ENCODE measurements around the gene C19orf67. TPM values are rescaled to one million over a fixed set of nuclear protein-coding genes. Genes with fewer than 3 reads are reported as not detected.

The C19orf67 gene
- 0.27 TPM in 1 of 2 replicates, not detected in the other for total RNA-seq (ENCODE audit: low replicate concordance)

DNA sequence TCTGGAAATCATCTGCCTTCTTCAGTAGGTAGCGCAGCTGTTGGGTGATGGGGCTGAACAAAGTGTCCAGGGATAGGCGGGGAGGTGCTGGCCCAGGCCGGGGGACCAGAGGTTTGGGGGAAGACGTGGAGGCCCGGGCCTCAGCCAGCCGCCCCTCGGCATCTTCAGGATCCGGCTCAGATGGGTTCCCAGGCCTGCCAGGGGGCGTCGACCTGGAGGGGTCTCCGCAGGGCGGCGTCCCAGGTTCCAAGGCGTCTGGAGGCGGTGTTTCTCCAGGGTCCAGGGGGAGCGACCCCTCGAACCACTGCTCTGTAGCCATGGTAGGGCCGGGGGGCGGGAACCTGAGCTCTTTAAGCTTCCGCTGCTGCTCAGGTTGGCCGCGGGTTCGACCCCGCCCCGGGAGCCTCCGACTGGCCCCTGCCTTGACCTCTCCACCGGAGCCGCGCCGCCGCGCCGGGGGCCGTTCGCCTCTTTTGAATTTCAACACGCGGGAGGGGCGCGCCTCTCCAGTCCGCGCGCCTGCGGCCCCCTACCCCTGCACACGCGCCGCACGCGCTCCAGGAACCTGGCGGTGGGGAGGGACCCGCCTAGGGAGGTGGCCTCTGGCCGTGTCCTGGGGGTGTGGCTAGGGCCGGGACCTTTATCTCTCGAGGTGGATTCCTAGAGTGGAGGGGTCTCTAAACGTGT, at the start of gene C19orf67:
Gene C19orf67 (minus strand): TSS at position 475 of the 687 bp plus-strand sequence. CDS start 156 bp downstream, at position 319.
- DNase-seq (ENCODE audit: low read depth) = no peak
- TF ChIP-seq, protein P1, sequence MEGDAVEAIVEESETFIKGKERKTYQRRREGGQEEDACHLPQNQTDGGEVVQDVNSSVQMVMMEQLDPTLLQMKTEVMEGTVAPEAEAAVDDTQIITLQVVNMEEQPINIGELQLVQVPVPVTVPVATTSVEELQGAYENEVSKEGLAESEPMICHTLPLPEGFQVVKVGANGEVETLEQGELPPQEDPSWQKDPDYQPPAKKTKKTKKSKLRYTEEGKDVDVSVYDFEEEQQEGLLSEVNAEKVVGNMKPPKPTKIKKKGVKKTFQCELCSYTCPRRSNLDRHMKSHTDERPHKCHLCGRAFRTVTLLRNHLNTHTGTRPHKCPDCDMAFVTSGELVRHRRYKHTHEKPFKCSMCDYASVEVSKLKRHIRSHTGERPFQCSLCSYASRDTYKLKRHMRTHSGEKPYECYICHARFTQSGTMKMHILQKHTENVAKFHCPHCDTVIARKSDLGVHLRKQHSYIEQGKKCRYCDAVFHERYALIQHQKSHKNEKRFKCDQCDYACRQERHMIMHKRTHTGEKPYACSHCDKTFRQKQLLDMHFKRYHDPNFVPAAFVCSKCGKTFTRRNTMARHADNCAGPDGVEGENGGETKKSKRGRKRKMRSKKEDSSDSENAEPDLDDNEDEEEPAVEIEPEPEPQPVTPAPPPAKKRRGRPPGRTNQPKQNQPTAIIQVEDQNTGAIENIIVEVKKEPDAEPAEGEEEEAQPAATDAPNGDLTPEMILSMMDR (IDR thresholded peaks at IDR 0.05; ENCODE audit: insufficient read depth, low read length) = no peak
- H3K4me3 ChIP-seq (ENCODE audit: low read depth, low read length) = no peak within 1 kb of the TSS

DNA sequence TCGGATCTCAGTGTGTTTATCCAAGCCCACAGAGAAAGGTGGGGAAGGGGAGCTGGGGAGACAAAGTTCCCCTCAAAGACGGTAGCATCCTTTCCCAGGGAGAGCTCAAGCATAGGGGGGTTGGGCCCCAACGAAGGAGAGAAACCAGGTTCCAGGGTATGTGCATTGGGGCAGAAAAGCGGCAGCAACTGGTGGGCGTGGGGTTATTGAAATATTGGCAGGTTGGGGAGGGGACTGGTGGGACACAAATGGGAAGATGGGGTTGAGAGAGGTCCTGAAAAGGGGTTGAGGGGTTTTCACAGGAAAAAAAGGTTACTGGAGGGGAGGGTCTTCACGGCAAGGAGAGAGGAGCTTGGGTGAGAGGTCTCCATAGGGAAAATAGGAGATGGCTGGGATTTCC, 49.8 kb upstream of the C19orf67 start:
- no peak for DNase-seq (ENCODE audit: low read depth)
- peak overlapping the region; percentile 86 for H3K4me3 ChIP-seq (ENCODE audit: low read depth, low read length)
- TF ChIP-seq, protein P1 (IDR thresholded peaks at IDR 0.05; ENCODE audit: insufficient read depth, low read length) = no peak

DNA sequence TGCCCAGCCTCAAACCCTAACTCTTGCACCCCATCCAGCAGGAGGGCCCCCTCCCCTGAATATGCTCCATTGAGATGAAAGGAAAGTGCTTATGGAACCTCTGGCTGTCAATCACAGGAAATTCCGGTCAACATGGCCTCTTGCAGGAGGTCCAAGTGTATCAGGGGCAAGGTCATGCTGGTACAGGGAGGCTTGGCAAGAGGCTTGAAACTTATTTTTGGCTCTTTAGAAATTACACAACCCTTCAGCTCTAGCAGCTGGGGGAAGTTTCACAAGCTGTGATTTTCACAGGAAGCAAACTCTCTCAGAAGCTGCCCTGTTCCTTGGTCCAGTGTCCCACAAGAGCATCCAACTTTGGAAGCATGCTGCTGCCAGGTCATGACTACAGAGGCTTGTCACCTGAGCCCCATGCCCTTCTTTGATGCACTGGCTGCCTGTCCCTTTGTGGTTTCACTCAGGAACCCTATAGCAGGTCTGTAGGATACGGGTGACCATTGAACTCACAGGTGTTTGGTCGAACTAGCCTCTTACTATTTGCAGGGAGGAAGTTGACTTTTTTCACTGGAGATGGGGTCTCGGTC, 42.4 kb upstream of the C19orf67 start:
- DNase-seq (ENCODE audit: low read depth) = no peak
- H3K4me3 ChIP-seq (ENCODE audit: low read depth, low read length) = no peak overlapping the region
- TF ChIP-seq, protein P1 (IDR thresholded peaks at IDR 0.05; ENCODE audit: insufficient read depth, low read length) = no peak

DNA sequence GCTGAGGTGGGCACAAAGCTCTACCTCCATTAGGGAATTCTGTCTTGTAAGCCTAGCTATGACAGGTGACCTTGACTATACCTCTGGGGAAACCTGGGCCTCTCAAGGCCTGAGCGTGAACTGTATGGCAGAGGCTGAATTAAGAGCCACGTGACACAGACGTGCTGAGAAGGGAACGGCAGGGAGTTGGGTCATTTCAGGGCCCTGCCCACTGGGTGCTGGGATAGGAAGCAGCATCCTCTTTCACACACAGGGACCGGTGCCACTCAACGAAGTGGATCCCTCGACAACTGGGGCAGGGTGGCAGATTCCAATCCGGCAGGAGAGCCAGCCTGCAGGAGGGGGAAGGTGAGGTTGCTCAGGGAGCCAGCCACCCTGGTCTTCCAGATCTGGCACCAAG, 41.6 kb upstream of the C19orf67 start:
- DNase-seq (ENCODE audit: low read depth) = no peak
- no peak overlapping the region for H3K4me3 ChIP-seq (ENCODE audit: low read depth, low read length)
- TF ChIP-seq, protein P1 (IDR thresholded peaks at IDR 0.05; ENCODE audit: insufficient read depth, low read length) = no peak

DNA sequence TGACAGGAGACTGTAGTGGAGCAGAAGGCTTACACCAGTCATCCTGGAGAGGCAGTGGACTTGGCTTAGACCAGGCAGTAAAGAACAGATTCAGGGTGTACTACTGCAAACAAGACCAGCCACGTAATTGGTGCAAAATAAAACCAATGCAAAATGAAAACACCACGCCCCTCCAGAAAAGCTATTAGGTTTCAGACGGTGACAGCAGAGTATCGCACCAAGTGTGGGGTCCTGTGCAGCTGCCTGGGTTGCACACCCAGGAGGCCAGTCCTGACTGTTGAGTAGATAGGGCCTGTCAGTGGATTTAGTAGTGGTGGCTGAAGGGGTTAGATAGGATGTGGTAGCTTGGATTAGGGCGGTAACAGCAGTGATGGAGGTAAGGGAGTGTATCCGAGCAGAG, 37.3 kb upstream of the C19orf67 start:
- TF ChIP-seq, protein P1 (IDR thresholded peaks at IDR 0.05; ENCODE audit: insufficient read depth, low read length) = no peak
- DNase-seq (ENCODE audit: low read depth) = no peak
- no peak overlapping the region for H3K4me3 ChIP-seq (ENCODE audit: low read depth, low read length)

DNA sequence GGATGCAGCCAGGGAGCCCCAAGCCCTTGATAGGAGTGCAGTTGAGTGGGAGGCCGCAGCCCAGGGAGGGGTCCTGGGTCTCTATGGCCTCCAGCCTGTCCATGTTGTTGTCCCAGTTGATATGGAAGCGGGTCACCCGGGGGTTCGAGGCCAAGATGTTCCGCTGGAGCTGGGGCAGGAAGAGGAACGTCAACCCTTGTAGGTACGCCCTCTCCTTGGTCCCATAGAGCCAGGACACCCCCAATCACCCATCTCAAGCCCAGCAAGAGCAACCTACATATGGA, 34.9 kb upstream of the C19orf67 start:
- no peak overlapping the region for H3K4me3 ChIP-seq (ENCODE audit: low read depth, low read length)
- TF ChIP-seq, protein P1 (IDR thresholded peaks at IDR 0.05; ENCODE audit: insufficient read depth, low read length) = no peak
- DNase-seq (ENCODE audit: low read depth) = no peak
